ENCODE results near the gene ZFAND3. TPM values are rescaled to one million over a fixed set of nuclear protein-coding genes. Genes with fewer than 3 reads are reported as not detected.

ZFAND3 gene
- total and polyA plus RNA-seq, 7 donors: 48.5 to 166 (median 141) TPM

- Histone ChIP-seq H3K9me3 (no peaks in the 10 kb centered on the region), H3K4me3 (no peak overlapping the region), H3K27me3 (ENCODE audit: insufficient read depth in 3 of 3, low read length in 2 of 3) (no peaks in the 10 kb centered on the region), H3K27ac (no peak overlapping the region), H3K36me3 (ENCODE audit: insufficient read depth in 1 of 2, low read depth in 1 of 2) (no peaks in the 10 kb centered on the region), H3K4me1 (peaks cover 90% of the 10 kb centered on the region)
- TF ChIP-seq CTCF (IDR thresholded peaks at IDR 0.05): no peak
- WGBS, 3 donors: 26 to 35% (median 27%) methylated on average over 4 of the region's 4 CpGs
- intact Hi-C loops (cut with DNase I): no loop called here
- ATAC-seq (no peak), DNase-seq (no peak)
Observed at GRCh38 chr6:37827603-37828265, 8.2 kb downstream of the ZFAND3 start.

- Histone ChIP-seq H3K9me3 (no peaks in the 10 kb centered on the region), H3K4me3 (no peak overlapping the region), H3K27ac (no peak overlapping the region), H3K4me1 (peaks cover 65% of the 10 kb centered on the region), H3K27me3 (ENCODE audit: insufficient read depth in 3 of 3, low read length in 2 of 3) (no peaks in the 10 kb centered on the region), H3K36me3 (ENCODE audit: insufficient read depth in 1 of 2, low read depth in 1 of 2) (no peaks in the 10 kb centered on the region)
- TF ChIP-seq CTCF (IDR thresholded peaks at IDR 0.05): no peak
- ATAC-seq: no peak
- no peak for DNase-seq
- intact Hi-C loops (cut with DNase I): no loop called here
- WGBS, 3 donors: 57 to 70% (median 60%) methylated on average over 2 of the region's 2 CpGs
Observed at GRCh38 chr6:37830225-37830624, 10.7 kb downstream of the ZFAND3 start.

GRCh38 chr6:37831457-37831856 is 11.9 kb downstream of the ZFAND3 start:
- Histone ChIP-seq H3K27ac (no peak overlapping the region), H3K4me3 (no peak overlapping the region), H3K27me3 (ENCODE audit: insufficient read depth in 3 of 3, low read length in 2 of 3) (no peaks in the 10 kb centered on the region), H3K4me1 (peaks cover 62% of the 10 kb centered on the region), H3K9me3 (no peaks in the 10 kb centered on the region), H3K36me3 (ENCODE audit: insufficient read depth in 1 of 2, low read depth in 1 of 2) (no peaks in the 10 kb centered on the region)
- DNase-seq (no peak), ATAC-seq (no peak)
- 79 to 97% (median 81%) methylated on average over 4 of the region's 4 CpGs for WGBS, 3 donors
- no peak for TF ChIP-seq CTCF (IDR thresholded peaks at IDR 0.05)
- intact Hi-C loops (cut with DNase I): no loop called here

- ATAC-seq (no peak), DNase-seq (no peak)
- 95 to 99% (median 95%) methylated on average over 2 of the region's 2 CpGs for WGBS, 3 donors
- no peaks in the 10 kb centered on the region for H3K27me3 ChIP-seq (ENCODE audit: insufficient read depth in 3 of 3, low read length in 2 of 3)
- no peak overlapping the region for H3K27ac ChIP-seq
- no peak overlapping the region for H3K4me3 ChIP-seq
- intact Hi-C loops (cut with DNase I): no loop called here
- no peaks in the 10 kb centered on the region for H3K36me3 ChIP-seq (ENCODE audit: insufficient read depth in 1 of 2, low read depth in 1 of 2)
- H3K9me3 ChIP-seq: no peaks in the 10 kb centered on the region
- peaks cover 30% of the 10 kb centered on the region for H3K4me1 ChIP-seq
- TF ChIP-seq CTCF (IDR thresholded peaks at IDR 0.05): no peak
Observed at GRCh38 chr6:37835923-37836322, 16.4 kb downstream of the ZFAND3 start.
